BLaER1 treated with 17β-estradiol and CSF1 and Interleukin-3, amounts not matched to agents 10 nM and 100 nM (cell line): Measurements from ENCODE around the gene PTPRO.

ENCODE experiments used
- H3K27ac ChIP-seq, 11 experiments: shearing (Covaris generic); formaldehyde crosslinking; 2 replicates each; pipeline ENCODE4 v1.8.1; 2022
- H3K27me3 ChIP-seq, 11 experiments: shearing (Covaris generic); formaldehyde crosslinking; 2 replicates each; pipeline ENCODE4 v1.8.1; 2022
- H3K36me3 ChIP-seq, 11 experiments: shearing (Covaris generic); formaldehyde crosslinking; 2 replicates each; pipeline ENCODE4 v1.8.1; 2022
- H3K4me1 ChIP-seq, 10 experiments: shearing (Covaris generic); formaldehyde crosslinking; 2 replicates each; pipeline ENCODE4 v1.8.1; 2022
- H3K4me2 ChIP-seq, 11 experiments: shearing (Covaris generic); formaldehyde crosslinking; 2 replicates each; pipeline ENCODE4 v1.8.1; 2022
- H3K4me3 ChIP-seq, 10 experiments: shearing (Covaris generic); formaldehyde crosslinking; 2 replicates each; pipeline ENCODE4 v1.8.1; 2022
- H3K9ac ChIP-seq, 11 experiments: shearing (Covaris generic); formaldehyde crosslinking; 2 replicates each; pipeline ENCODE4 v1.8.1; 2022
- H3K9me3 ChIP-seq, 11 experiments: shearing (Covaris generic); formaldehyde crosslinking; replicated peaks in 1 of 11; 2 replicates each; pipeline ENCODE4 v1.8.1; 2022
- H4K20me1 ChIP-seq, 11 experiments: shearing (Covaris generic); formaldehyde crosslinking; 2 replicates each; pipeline ENCODE4 v1.8.1; 2022
- Cebpa-rat ChIP-seq, 11 experiments: shearing (Covaris generic); IDR thresholded peaks; 2 replicates each; pipeline ENCODE4 v1.8.1; 2022

Gene PTPRO

DNA sequence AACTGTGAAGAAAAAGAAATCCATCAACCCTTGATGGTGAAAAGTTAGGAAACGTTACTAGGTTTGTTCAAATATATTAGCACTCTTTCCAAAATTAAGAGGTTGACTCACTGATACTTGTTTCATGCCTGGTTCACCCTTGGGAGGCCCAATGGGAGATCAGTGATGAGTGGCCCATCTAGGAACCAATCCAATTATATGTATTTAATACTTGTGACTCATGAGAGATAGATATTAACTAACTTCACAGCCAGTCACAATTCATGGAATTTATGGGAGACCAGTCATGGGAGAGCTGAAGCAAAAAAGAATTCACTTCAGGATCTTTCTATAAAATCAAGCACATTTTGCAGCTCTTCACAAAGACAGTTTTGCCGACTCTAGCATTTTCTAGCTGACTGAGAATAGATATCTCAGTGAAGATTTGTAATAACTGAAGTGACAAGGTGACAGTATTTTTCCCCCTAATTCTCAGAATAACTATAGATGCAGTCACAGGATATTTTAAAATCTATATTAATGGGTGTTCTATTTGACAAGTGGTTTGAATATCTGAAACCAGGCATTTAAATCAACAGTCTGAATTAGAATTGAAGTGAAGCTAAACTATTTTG lies 236.7 kb downstream of the PTPRO start:
- Histone ChIP-seq H3K9me3 (no peaks in the 10 kb centered on the region), H3K4me1 (peaks cover 0 to 44% (median 9%) of the 10 kb centered on the region in 10 experiments; a peak in 14 of 20 replicates), H3K27me3 (no peaks in the 10 kb centered on the region), H3K36me3 (peaks cover 0 to 85% (median 0%) of the 10 kb centered on the region in 11 experiments; a peak in 7 of 22 replicates), H3K4me3 (no peak overlapping the region), H3K4me2 (no peak overlapping the region; a peak in 1 of 22 replicates), H4K20me1 (no peaks in the 10 kb centered on the region), H3K27ac (no peak overlapping the region), H3K9ac (no peak overlapping the region)
- TF ChIP-seq Cebpa-rat (IDR thresholded peaks at IDR 0.05): no peak

DNA sequence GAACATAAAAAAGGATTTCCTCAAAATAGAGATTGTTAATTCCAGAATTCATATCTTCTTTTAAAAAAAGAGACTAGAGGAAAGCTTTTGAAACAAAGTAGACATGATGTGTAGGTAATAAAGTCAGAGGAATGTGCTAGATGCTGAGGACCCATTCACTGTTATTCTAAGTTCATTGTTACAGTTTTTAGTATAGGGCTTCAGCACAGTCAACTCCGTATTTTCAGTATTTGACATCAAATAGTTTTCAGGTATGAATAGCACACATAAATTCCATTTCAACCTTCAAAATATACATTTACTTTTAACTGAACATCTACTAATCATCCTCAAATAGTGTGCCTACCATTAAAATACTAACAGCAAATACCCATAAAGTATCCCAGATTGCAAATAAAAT lies 239.1 kb downstream of the PTPRO start:
- H3K36me3 ChIP-seq: peaks cover 0 to 86% (median 0%) of the 10 kb centered on the region in 11 experiments; a peak in 7 of 22 replicates
- H4K20me1 ChIP-seq: no peaks in the 10 kb centered on the region
- no peaks in the 10 kb centered on the region for H3K9me3 ChIP-seq
- no peak overlapping the region; a peak in 1 of 22 replicates for H3K9ac ChIP-seq
- no peak overlapping the region for H3K4me3 ChIP-seq
- no peaks in the 10 kb centered on the region for H3K27me3 ChIP-seq
- no peak for TF ChIP-seq Cebpa-rat (IDR thresholded peaks at IDR 0.05)
- H3K4me2 ChIP-seq: peak overlapping the region in 4 of 11 experiments; percentile 46 to 81 (median 58); a peak in 6 of 22 replicates
- peak overlapping the region in 1 of 11 experiments; percentile 47; a peak in 1 of 22 replicates for H3K27ac ChIP-seq
- H3K4me1 ChIP-seq: peaks cover 0 to 54% (median 9%) of the 10 kb centered on the region in 10 experiments; a peak in 14 of 20 replicates

DNA sequence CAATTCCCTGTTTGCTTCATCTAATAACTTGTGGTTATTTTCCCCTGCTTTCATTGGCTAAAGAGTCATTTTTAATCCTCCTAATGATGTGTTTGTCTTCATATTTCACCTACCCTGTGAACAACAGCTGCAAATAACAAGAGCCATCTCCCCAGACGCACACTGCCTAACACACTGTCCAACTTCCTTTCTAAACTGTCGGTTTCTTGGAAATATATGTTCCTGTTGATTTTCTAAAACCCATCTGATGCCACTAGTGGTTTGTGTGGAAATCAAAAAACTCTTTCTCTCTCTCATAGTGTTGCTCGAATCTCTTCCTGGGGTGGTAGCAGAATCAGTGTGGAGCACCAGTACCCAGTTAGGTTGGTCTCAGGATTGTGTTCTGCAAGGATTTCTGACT lies 240.0 kb downstream of the PTPRO start:
- Histone ChIP-seq H3K4me2 (peak overlapping the region; percentile 3 to 81 (median 37); a peak in 15 of 22 replicates), H3K4me3 (no peak overlapping the region), H4K20me1 (no peaks in the 10 kb centered on the region), H3K27ac (peak overlapping the region in 2 of 11 experiments; percentile 41 to 47; a peak in 3 of 22 replicates), H3K9ac (peak overlapping the region in 1 of 11 experiments; percentile 44; a peak in 1 of 22 replicates), H3K27me3 (no peaks in the 10 kb centered on the region), H3K9me3 (no peaks in the 10 kb centered on the region), H3K36me3 (peaks cover 0 to 86% (median 0%) of the 10 kb centered on the region in 11 experiments; a peak in 7 of 22 replicates), H3K4me1 (peaks cover 0 to 54% (median 9%) of the 10 kb centered on the region in 10 experiments; a peak in 14 of 20 replicates)
- TF ChIP-seq Cebpa-rat (IDR thresholded peaks at IDR 0.05): no peak

DNA sequence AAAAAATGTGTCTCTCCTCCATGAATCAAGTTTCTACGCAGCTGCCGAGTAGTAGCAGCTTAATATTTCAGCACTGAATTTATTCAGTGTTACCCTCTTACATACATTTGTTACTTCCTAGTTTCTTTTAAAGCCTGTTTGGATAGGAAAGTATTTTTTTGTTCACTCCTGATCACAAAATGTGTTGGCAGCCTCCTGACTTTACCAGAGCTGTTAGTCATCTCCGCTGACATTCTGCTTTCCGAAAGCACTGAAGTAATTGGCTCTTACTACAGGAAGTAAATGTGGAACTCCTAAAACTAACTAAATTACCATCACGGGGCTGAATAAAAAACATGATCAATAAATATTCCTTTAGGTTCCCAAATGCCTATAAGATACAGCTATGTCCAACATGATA lies 241.4 kb downstream of the PTPRO start:
- no peaks in the 10 kb centered on the region for H3K9me3 ChIP-seq
- no peak for TF ChIP-seq Cebpa-rat (IDR thresholded peaks at IDR 0.05)
- peak overlapping the region in 2 of 10 experiments; percentile 4 to 9; a peak in 2 of 20 replicates for H3K4me3 ChIP-seq
- H3K36me3 ChIP-seq: peaks cover 0 to 85% (median 0%) of the 10 kb centered on the region in 11 experiments; a peak in 6 of 22 replicates
- H3K4me2 ChIP-seq: peak overlapping the region in 3 of 11 experiments; percentile 46 to 81 (median 64); a peak in 7 of 22 replicates
- no peaks in the 10 kb centered on the region for H4K20me1 ChIP-seq
- no peaks in the 10 kb centered on the region for H3K27me3 ChIP-seq
- H3K9ac ChIP-seq: peak overlapping the region in 1 of 11 experiments; percentile 44; a peak in 1 of 22 replicates
- peaks cover 0 to 53% (median 9%) of the 10 kb centered on the region in 10 experiments; a peak in 14 of 20 replicates for H3K4me1 ChIP-seq
- H3K27ac ChIP-seq: peak overlapping the region in 3 of 11 experiments; percentile 33 to 64 (median 47); a peak in 6 of 22 replicates

DNA sequence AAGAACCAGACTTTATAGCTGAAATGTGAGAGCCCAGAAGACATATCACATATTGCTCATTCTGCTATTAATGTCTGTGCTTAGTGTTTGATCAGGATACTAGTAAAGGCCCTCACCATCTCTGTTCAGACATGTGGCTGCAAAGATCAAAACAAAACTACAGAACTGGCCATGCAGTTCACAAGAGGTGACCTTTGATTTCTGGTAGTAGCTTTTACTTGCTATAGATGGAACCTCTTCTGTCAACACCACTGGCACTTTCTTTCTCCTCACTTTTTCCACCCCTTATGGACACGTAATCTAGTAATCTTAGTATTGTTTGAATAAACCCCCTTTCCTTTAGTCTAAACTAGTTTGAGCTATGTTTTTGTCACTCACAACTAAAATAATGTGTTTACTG lies 252.0 kb downstream of the PTPRO start:
- Histone ChIP-seq H3K4me3 (no peak overlapping the region), H3K4me2 (peak overlapping the region in 2 of 11 experiments; percentile 61 to 77; a peak in 4 of 22 replicates), H3K9me3 (peaks cover 0 to 9% (median 0%) of the 10 kb centered on the region in 11 experiments; a peak in 3 of 22 replicates), H4K20me1 (no peaks in the 10 kb centered on the region), H3K36me3 (peaks cover 0 to 75% (median 0%) of the 10 kb centered on the region in 11 experiments; a peak in 6 of 22 replicates), H3K4me1 (peaks cover 12 to 62% (median 15%) of the 10 kb centered on the region in 10 experiments; a peak in 18 of 20 replicates), H3K27me3 (no peaks in the 10 kb centered on the region), H3K9ac (no peak overlapping the region), H3K27ac (no peak overlapping the region)
- no peak for TF ChIP-seq Cebpa-rat (IDR thresholded peaks at IDR 0.05)

DNA sequence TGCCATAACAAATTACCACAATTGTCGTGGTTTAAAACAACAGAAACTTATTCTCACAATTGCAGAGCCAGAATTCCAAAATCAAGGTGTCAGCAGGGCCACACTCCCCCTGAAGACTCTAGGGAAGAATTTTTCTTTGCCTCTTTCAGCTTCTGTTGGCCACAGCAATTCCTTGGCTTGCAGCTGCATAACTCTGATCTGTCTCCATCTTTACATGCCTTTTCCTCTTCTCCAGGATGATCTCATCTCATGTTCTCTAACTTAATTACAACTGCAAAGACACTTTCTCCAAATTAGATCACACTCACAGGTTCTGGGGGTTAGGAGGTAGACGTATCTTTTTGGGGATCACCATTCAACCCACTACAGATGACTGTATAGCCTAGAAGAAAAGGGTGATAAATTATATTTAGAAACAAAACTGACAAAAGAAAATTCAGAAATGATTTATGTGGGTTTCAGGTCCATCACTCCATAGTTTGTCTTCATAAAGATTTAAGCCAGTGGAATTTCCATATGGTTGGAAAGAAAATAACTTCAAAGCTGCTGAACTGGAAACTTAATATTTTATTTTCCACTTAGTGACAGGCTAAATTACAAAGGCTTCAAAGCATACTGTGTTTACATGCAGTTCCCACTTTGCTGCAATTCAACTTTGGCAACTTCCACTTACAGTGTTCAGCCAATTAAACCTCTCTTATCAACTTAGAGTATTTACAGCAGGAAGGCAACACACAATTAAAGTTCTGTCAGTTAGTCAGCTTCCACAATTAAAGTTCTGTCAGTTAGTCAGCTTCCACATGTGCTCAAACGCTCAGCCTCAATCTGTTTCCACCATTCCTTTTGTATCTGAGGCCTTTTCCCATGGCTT lies 253.6 kb downstream of the PTPRO start:
- Histone ChIP-seq H3K36me3 (peaks cover 0 to 84% (median 0%) of the 10 kb centered on the region in 11 experiments; a peak in 7 of 22 replicates), H4K20me1 (no peaks in the 10 kb centered on the region), H3K27ac (no peak overlapping the region; a peak in 1 of 22 replicates)

DNA sequence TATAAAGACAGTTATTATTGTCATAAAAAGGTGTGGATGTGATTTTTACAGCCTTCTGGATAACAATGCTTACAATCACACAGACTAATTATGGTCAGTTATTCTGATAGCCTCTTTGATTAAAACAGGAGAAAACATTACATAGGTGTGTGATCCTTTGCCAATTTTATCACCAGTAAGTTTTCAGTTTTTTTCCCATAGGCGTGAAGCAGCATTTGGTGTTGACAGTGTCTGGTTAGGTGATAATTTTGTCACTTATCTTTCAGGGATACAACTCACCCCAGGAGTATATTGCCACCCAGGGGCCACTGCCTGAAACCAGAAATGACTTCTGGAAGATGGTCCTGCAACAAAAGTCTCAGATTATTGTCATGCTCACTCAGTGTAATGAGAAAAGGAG lies 258.1 kb downstream of the PTPRO start:
- no peak for TF ChIP-seq Cebpa-rat (IDR thresholded peaks at IDR 0.05)
- H3K9me3 ChIP-seq: 0 out of 22 replicates have a peak, but pooled peaks cover 0 to 10% (median 0%) of the 10 kb centered on the region in 11 experiments

More for the DNA sequence above, 253.6 kb downstream of the PTPRO start:
- Histone ChIP-seq H3K4me3 (no peak overlapping the region), H3K4me1 (peaks cover 5 to 47% (median 7%) of the 10 kb centered on the region in 10 experiments; a peak in 15 of 20 replicates), H3K4me2 (no peak overlapping the region), H3K9me3 (peaks cover 0 to 9% (median 0%) of the 10 kb centered on the region in 11 experiments; a peak in 3 of 22 replicates), H3K27me3 (no peaks in the 10 kb centered on the region), H3K9ac (no peak overlapping the region)
- no peak for TF ChIP-seq Cebpa-rat (IDR thresholded peaks at IDR 0.05)

DNA sequence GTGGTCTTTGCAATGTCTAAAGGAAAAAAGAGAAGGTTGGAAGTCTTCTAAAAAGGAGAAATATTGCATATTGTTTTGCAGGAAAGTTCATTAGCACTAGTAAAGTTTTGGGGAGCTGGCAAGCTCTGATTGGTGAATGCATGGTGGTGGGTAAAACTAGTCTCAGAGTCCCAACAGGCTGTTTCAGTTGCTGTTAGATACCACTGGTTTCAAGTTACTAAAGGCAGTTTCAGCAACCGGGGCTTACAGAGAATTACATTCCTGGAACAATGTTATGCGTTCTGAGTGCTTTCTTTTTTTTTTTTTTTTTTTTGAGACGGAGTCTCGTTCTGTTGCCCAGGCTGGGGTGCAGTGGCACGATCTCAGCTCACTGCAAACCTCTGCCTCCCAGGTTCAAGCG lies 258.7 kb downstream of the PTPRO start:
- Histone ChIP-seq H3K9me3 (0 out of 22 replicates have a peak, but pooled peaks cover 0 to 9% (median 0%) of the 10 kb centered on the region in 11 experiments), H3K27ac (no peak overlapping the region), H3K9ac (no peak overlapping the region), H3K4me3 (no peak overlapping the region), H3K4me2 (no peak overlapping the region), H3K4me1 (peaks cover 0 to 4% (median 0%) of the 10 kb centered on the region in 10 experiments; a peak in 1 of 20 replicates), H3K27me3 (no peaks in the 10 kb centered on the region), H4K20me1 (no peaks in the 10 kb centered on the region; a peak in 1 of 22 replicates), H3K36me3 (peaks cover 0 to 96% (median 0%) of the 10 kb centered on the region in 11 experiments; a peak in 8 of 22 replicates)
- TF ChIP-seq Cebpa-rat (IDR thresholded peaks at IDR 0.05): no peak

More for the DNA sequence above, 258.1 kb downstream of the PTPRO start:
- H3K9ac ChIP-seq: no peak overlapping the region
- H3K4me3 ChIP-seq: no peak overlapping the region
- peaks cover 0 to 96% (median 0%) of the 10 kb centered on the region in 11 experiments; a peak in 8 of 22 replicates for H3K36me3 ChIP-seq
- no peak overlapping the region for H3K4me2 ChIP-seq
- no peak overlapping the region for H3K27ac ChIP-seq
- no peaks in the 10 kb centered on the region; a peak in 1 of 22 replicates for H4K20me1 ChIP-seq
- H3K4me1 ChIP-seq: peaks cover 0 to 10% (median 0%) of the 10 kb centered on the region in 10 experiments; a peak in 1 of 20 replicates
- H3K27me3 ChIP-seq: no peaks in the 10 kb centered on the region
